Measurements from ENCODE around the gene MSRB3. TPM values are rescaled to one million over a fixed set of nuclear protein-coding genes. Genes with fewer than 3 reads are reported as not detected.
"Not testable (repeated sequence)": the region's sequence is repeated elsewhere in the genome, so short reads cannot be mapped to it uniquely, and the experiment has no call there.

MSRB3 gene
- total RNA-seq, 2 donors from 2014 or later, result not detected

- no peak for ATAC-seq (replicated peaks)
- Mint-ChIP-seq H3K9me3 (peaks cover 16% of the 10 kb centered on the region), H3K27ac (no peak overlapping the region), H3K36me3 (ENCODE audit: low read depth) (no peaks in the 10 kb centered on the region), H3K4me3 (no peak overlapping the region), H3K4me1 (no peaks in the 10 kb centered on the region), H3K27me3 (no peaks in the 10 kb centered on the region)
Measured at GRCh38 chr12:65419284-65420072, 141.0 kb downstream of the MSRB3 start.

- no peak overlapping the region for H3K4me3 Mint-ChIP-seq
- no peaks in the 10 kb centered on the region for H3K4me1 Mint-ChIP-seq
- no peaks in the 10 kb centered on the region for H3K36me3 Mint-ChIP-seq (ENCODE audit: low read depth)
- no peak overlapping the region for H3K27ac Mint-ChIP-seq
- H3K9me3 Mint-ChIP-seq, result peaks cover 16% of the 10 kb centered on the region
- no peaks in the 10 kb centered on the region for H3K27me3 Mint-ChIP-seq
- no peak for ATAC-seq (replicated peaks)
Measured at GRCh38 chr12:65420941-65421340, 142.5 kb downstream of the MSRB3 start.

DNA sequence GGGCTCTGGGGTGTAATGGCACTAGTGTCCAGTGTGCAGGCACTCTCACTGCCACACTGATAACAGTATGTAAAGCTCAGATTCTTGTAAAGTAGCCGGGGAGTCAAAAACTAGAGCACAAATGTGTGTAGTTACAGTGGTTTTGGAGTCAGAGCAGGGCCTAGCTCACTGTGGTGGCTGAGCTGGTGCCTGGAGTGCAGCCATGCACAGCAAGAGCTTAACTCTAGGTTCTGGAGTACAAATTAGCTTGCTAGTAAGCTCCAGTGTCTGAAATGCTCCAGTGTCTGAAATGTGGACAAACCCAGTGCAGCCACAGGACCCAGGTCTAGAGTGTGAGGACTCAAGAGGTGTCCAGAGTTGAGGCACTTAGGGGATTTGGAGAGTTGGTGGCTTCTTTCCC, 149.2 kb downstream of the MSRB3 start:
- H3K36me3 Mint-ChIP-seq (ENCODE audit: low read depth), result no peaks in the 10 kb centered on the region
- H3K9me3 Mint-ChIP-seq, result no peaks in the 10 kb centered on the region
- no peak for ATAC-seq (replicated peaks)
- H3K4me3 Mint-ChIP-seq, result no peak overlapping the region
- no peaks in the 10 kb centered on the region for H3K4me1 Mint-ChIP-seq
- no peaks in the 10 kb centered on the region for H3K27me3 Mint-ChIP-seq
- H3K27ac Mint-ChIP-seq, result no peak overlapping the region

DNA sequence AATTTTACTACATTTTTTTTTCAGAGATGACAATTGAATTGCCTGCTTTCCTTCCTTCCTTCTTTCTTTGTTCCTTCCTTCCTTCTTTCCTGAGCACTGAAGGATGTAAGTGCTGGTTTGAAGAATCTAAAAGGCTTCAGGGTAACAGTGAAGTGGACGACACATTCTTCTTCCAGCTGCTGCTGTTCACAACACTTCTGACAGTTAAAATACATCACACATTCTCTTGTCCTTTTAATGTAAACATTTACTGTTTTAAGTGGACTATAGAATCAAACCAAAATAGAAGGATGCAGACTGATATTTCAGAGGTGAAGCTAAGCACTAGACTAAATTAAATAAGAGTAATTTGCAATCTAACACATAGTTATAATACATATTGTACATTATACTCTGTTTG, 151.5 kb downstream of the MSRB3 start:
- Mint-ChIP-seq H3K36me3 (ENCODE audit: low read depth) (no peaks in the 10 kb centered on the region), H3K27me3 (no peaks in the 10 kb centered on the region), H3K27ac (no peak overlapping the region), H3K4me1 (no peaks in the 10 kb centered on the region), H3K9me3 (no peaks in the 10 kb centered on the region), H3K4me3 (no peak overlapping the region)
- ATAC-seq (replicated peaks), result no peak

GRCh38 chr12:65430571-65431306, 152.3 kb downstream of the MSRB3 start:
- Mint-ChIP-seq H3K27me3 (no peaks in the 10 kb centered on the region), H3K27ac (no peak overlapping the region), H3K4me3 (no peak overlapping the region), H3K36me3 (ENCODE audit: low read depth) (no peaks in the 10 kb centered on the region), H3K9me3 (no peaks in the 10 kb centered on the region), H3K4me1 (no peaks in the 10 kb centered on the region)
- ATAC-seq (replicated peaks), result no peak

GRCh38 chr12:65432114-65432513, 153.6 kb downstream of the MSRB3 start:
- H3K9me3 Mint-ChIP-seq, result no peaks in the 10 kb centered on the region
- H3K4me1 Mint-ChIP-seq, result no peaks in the 10 kb centered on the region
- no peaks in the 10 kb centered on the region for H3K36me3 Mint-ChIP-seq (ENCODE audit: low read depth)
- ATAC-seq (replicated peaks), result no peak
- H3K27ac Mint-ChIP-seq, result no peak overlapping the region
- H3K4me3 Mint-ChIP-seq, result no peak overlapping the region
- H3K27me3 Mint-ChIP-seq, result peaks cover 3% of the 10 kb centered on the region

DNA sequence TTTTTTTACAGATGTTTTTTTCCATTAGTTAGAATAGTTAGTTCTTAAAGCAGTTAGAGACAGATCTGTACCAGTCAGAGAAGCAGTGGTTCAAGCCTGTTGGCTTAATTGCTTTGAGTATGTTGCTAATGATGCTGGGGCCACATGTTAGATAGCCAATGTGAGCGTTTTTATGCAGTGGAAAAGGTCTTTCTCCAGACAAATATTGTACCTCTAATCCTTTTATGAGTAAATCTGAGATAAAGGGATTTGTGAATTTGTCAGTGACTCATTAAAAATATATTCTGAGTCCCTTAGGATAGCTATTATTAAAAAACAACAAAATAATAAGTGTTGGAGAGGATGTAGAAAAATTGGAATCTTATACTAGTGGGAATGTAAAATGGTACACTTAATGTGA, 154.2 kb downstream of the MSRB3 start:
- Mint-ChIP-seq H3K36me3 (ENCODE audit: low read depth) (no peaks in the 10 kb centered on the region), H3K27me3 (peaks cover 3% of the 10 kb centered on the region), H3K4me3 (no peak overlapping the region)

DNA sequence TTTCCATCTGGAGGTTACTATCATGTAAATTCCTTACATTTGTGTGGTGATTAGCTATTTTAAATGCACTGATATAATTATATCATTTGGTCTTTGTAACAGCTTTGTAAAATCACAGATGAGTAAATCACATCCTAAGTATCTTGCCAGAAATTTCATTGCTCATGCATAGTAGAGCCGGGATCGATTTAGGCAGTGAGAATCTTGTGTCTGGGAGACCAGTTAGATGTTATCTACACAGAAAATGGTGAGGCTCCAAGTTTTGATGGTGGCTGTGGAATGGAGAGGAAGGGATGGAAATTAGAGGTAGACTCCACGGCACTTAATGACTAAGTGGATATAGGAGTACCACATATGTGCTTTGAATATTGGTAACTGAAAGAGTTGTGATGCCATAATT, 156.3 kb downstream of the MSRB3 start:
- H3K36me3 Mint-ChIP-seq (ENCODE audit: low read depth), result no peaks in the 10 kb centered on the region
- ATAC-seq (replicated peaks), result no peak
- H3K4me3 Mint-ChIP-seq, result no peak overlapping the region
- H3K4me1 Mint-ChIP-seq, result no peaks in the 10 kb centered on the region
- peaks cover 10% of the 10 kb centered on the region for H3K27me3 Mint-ChIP-seq
- H3K9me3 Mint-ChIP-seq, result no peaks in the 10 kb centered on the region
- no peak overlapping the region for H3K27ac Mint-ChIP-seq

More for the DNA sequence above, 154.2 kb downstream of the MSRB3 start:
- no peak overlapping the region for H3K27ac Mint-ChIP-seq
- no peaks in the 10 kb centered on the region for H3K4me1 Mint-ChIP-seq
- H3K9me3 Mint-ChIP-seq, result no peaks in the 10 kb centered on the region
- ATAC-seq (replicated peaks), result no peak

GRCh38 chr12:65443038-65443437, 164.6 kb downstream of the MSRB3 start:
- Mint-ChIP-seq H3K27ac (no peak overlapping the region), H3K9me3 (no peaks in the 10 kb centered on the region), H3K27me3 (peaks cover 12% of the 10 kb centered on the region), H3K4me3 (no peak overlapping the region), H3K36me3 (ENCODE audit: low read depth) (no peaks in the 10 kb centered on the region), H3K4me1 (no peaks in the 10 kb centered on the region)
- no peak for ATAC-seq (replicated peaks)

GRCh38 chr12:65444996-65445395, 166.5 kb downstream of the MSRB3 start:
- no peak for ATAC-seq (replicated peaks)
- Mint-ChIP-seq H3K4me1 (no peaks in the 10 kb centered on the region), H3K27ac (no peak overlapping the region), H3K9me3 (no peaks in the 10 kb centered on the region), H3K4me3 (no peak overlapping the region), H3K36me3 (ENCODE audit: low read depth) (no peaks in the 10 kb centered on the region), H3K27me3 (peaks cover 5% of the 10 kb centered on the region)

- no peaks in the 10 kb centered on the region for H3K4me1 Mint-ChIP-seq
- no peaks in the 10 kb centered on the region for H3K9me3 Mint-ChIP-seq
- H3K27ac Mint-ChIP-seq, result no peak overlapping the region
- H3K4me3 Mint-ChIP-seq, result no peak overlapping the region
- peaks cover 9% of the 10 kb centered on the region for H3K27me3 Mint-ChIP-seq
- no peak for ATAC-seq (replicated peaks)
- no peaks in the 10 kb centered on the region for H3K36me3 Mint-ChIP-seq (ENCODE audit: low read depth)
Measured at GRCh38 chr12:65446901-65447300, 168.4 kb downstream of the MSRB3 start.

GRCh38 chr12:65449400-65449799, 170.9 kb downstream of the MSRB3 start:
- Mint-ChIP-seq H3K9me3 (no peaks in the 10 kb centered on the region), H3K4me1 (no peaks in the 10 kb centered on the region), H3K27me3 (peaks cover 9% of the 10 kb centered on the region), H3K36me3 (ENCODE audit: low read depth) (no peaks in the 10 kb centered on the region), H3K4me3 (no peak overlapping the region), H3K27ac (no peak overlapping the region)
- ATAC-seq (replicated peaks), result no peak

DNA sequence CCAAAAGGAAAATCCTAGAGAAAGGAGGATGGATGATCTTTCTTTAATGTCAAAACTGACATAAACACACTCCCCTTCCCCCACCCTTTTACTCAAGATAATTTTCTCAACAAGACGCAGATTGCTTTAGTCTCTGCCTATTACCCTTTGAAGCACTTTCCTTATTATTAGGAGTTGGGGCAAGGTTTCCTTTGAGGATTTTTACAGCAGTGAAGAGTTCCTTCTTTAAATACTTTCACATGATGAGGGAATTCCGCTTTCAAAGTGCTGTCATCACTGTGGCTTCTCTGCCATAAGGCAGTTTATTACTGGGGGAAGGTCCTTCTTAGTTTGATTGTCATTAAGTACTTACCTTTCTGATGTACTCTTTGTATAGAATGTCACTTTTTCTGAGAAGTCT, 172.1 kb downstream of the MSRB3 start:
- no peaks in the 10 kb centered on the region for H3K36me3 Mint-ChIP-seq (ENCODE audit: low read depth)
- peaks cover 4% of the 10 kb centered on the region for H3K27me3 Mint-ChIP-seq
- H3K4me1 Mint-ChIP-seq, result no peaks in the 10 kb centered on the region
- no peaks in the 10 kb centered on the region for H3K9me3 Mint-ChIP-seq
- no peak overlapping the region for H3K4me3 Mint-ChIP-seq
- no peak for ATAC-seq (replicated peaks)
- no peak overlapping the region for H3K27ac Mint-ChIP-seq

DNA sequence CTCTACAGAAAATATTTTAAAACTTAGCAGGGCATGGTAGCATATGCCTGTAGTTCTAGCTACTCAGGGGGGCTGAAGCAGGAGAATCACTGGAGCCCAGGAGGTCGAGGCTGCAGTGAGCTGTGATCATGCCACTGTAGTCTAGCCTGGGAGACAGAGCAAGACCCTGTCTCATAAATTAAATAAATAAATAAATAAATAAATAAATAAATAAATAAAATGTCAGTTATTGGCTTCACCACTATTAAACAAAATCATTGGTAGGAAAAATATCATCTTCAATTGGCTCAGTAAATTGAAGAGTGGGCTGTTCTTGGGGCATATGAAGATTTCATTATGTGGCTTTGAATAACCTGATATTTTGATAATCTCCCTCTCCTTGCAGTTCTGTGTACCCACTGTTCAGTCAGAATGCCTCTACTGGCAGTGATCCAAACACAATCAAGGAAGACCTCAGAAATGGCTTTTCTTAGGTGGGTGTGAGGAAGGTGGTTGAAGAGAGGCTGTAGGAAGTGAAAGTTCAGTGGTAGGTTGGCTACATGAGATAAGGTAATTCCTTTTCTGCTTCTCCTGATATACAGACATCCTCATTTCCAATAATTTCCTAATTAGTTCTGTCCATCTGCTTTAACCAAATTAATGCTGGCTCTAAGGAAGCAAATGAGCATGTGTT, 175.8 kb downstream of the MSRB3 start:
- ATAC-seq (replicated peaks), result no peak
- Mint-ChIP-seq H3K27ac (no peak overlapping the region), H3K27me3 (peaks cover 4% of the 10 kb centered on the region), H3K4me1 (no peaks in the 10 kb centered on the region), H3K4me3 (no peak overlapping the region), H3K36me3 (ENCODE audit: low read depth) (no peaks in the 10 kb centered on the region), H3K9me3 (no peaks in the 10 kb centered on the region)

- not testable (repeated sequence) for H3K36me3 Mint-ChIP-seq (ENCODE audit: low read depth); H3K27me3 Mint-ChIP-seq; H3K4me3 Mint-ChIP-seq; H3K9me3 Mint-ChIP-seq; H3K4me1 Mint-ChIP-seq; H3K27ac Mint-ChIP-seq; ATAC-seq (replicated peaks)
Measured at GRCh38 chr12:65457341-65457740, 178.9 kb downstream of the MSRB3 start.
